MCF 10A (cell line): Measurements from ENCODE around the gene GRIFIN. TPM values are rescaled to one million over a fixed set of nuclear protein-coding genes. Genes with fewer than 3 reads are reported as not detected.

Experiments used
- BruUV-seq: library from RNA; stranded (reverse); fragments of 400-500 nt; replicated peaks from 2 replicates; lab custom pipeline; 2021; lab: Mats Ljungman, UMichigan
- CTCF ChIA-PET: fragments of 300-600 bp; sonication (Branson Sonifier 250); formaldehyde crosslinking; extraction: SDS; loops from one replicate; lab custom pipeline; 2021; ENCODE audit warnings: antibody characterized with exemption, inconsistent platforms; lab: Yijun Ruan, JAX
- POLR2A ChIA-PET: fragments of 300-600, 350-650 bp; sonication (Branson Sonifier 250); formaldehyde crosslinking; extraction: SDS; loops from one replicate; lab custom pipeline; 2020; ENCODE audit warnings: antibody characterized with exemption, inconsistent platforms; lab: Yijun Ruan, JAX
- DNase-seq: peaks from one replicate; pipeline ENCODE4 v3.0.0-alpha.2; 2018; ENCODE audit not compliant: unreplicated experiment
- H3K27ac Mint-ChIP-seq: one replicate; pipeline ENCODE4 v1.8.0; 2022; ENCODE audit warnings: mild to moderate bottlenecking, low read depth, mixed read lengths; ENCODE audit not compliant: unreplicated experiment
- H3K27me3 Mint-ChIP-seq: one replicate; pipeline ENCODE4 v1.8.0; 2022; ENCODE audit warnings: mixed read lengths; ENCODE audit not compliant: insufficient read depth, unreplicated experiment
- H3K36me3 Mint-ChIP-seq: one replicate; pipeline ENCODE4 v1.8.0; 2022; ENCODE audit warnings: mild to moderate bottlenecking, moderate library complexity, mixed read lengths; ENCODE audit not compliant: insufficient read depth, unreplicated experiment
- H3K4me1 Mint-ChIP-seq: one replicate; pipeline ENCODE4 v1.8.0; 2022; ENCODE audit warnings: mixed read lengths; ENCODE audit not compliant: insufficient read depth, unreplicated experiment
- H3K4me3 Mint-ChIP-seq: one replicate; pipeline ENCODE4 v1.8.0; 2022; ENCODE audit warnings: mild to moderate bottlenecking, moderate library complexity, mixed read lengths; ENCODE audit not compliant: unreplicated experiment
- H3K9me3 Mint-ChIP-seq: one replicate; pipeline ENCODE4 v1.8.0; 2022; ENCODE audit warnings: mixed read lengths; ENCODE audit not compliant: unreplicated experiment
- CTCF ChIP-seq: fragments of 200-600 bp; IDR thresholded peaks from one replicate; pipeline ENCODE4 v1.8.0; 2022; ENCODE audit warnings: antibody characterized with exemption, mild to moderate bottlenecking; ENCODE audit not compliant: unreplicated experiment
- intact Hi-C: fragments of 100-400 bp; cut with micrococcal nuclease; formaldehyde crosslinking; loops from 2 replicates; pipeline ENCODE4 v1.14.1; 2022
- total RNA-seq: library from RNA; stranded (reverse); gene quantifications from 2 replicates; pipeline ENCODE4 v1.2.3, GENCODE V29; 2022

GRIFIN gene
- total RNA-seq, 1 experiment from 2014 or later = not detected

DNA sequence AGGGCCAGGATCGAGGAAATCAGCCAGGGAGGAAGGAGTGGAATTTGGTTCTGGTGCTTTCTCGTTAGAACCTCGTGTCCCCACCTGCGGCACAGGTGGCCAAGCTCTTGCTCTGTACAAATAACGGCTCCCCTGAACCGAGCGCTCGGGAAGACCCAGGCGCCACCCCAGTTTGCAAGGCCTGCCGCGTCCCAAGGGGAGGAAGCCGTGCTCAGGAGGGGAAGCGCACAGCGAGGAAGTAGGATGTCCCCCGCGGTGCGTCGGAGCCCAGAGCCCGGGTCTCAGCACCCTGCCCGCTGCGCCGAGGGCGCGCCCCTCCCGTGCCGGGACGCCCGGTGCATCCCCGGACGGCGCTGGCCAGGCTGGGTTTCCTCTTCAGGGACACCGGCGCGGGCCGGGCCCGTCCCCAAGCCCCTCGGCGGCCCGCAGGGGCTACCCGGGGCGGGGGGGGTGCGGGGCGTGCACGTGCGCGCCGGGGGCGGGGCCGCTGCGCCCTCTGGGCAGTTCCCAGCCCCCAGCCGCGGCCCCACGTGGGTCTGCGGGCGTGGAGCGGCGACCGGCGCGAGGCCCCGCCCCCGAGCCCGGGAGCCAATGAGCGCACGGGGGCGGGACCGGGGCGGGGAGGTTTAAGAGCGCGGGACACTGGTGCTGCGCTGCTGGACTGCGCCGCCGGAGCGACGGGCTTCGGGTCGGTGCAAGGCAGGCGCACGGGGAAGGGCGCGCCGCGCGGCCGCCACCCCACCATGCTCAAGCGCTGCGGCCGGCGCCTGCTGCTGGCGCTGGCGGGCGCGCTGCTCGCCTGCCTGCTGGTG, 43.1 kb upstream of the GRIFIN start, which contains the start of gene LFNG:
Gene LFNG (plus strand): TSS at position 656 of the 812 bp plus-strand sequence. CDS start 88 bp downstream, at position 744.
- Mint-ChIP-seq H3K36me3 (no peaks in the 10 kb centered on the region), H3K4me3 (peak within 1 kb of the TSS; percentile 75), H3K27me3 (no peaks in the 10 kb centered on the region), H3K27ac (no peak within 1 kb of the TSS), H3K9me3 (no peaks in the 10 kb centered on the region), H3K4me1 (peaks cover 16% of the 10 kb centered on the region)
- intact Hi-C loops = no loop called here
- no peak for TF ChIP-seq CTCF
- CTCF ChIA-PET = interaction anchor here (0.6 kb wide), 1 partner anchor 66 kb away, joined by 3 read pairs; no protein-coding TSS in a partner anchor
- DNase-seq = peak; percentile 84
- BruUV-seq = no TSS peak
- POLR2A ChIA-PET = interaction anchor here (1.2 kb wide), 1 partner anchor 36 kb away, joined by 5 read pairs; the partner anchor contains the start of gene BRAT1

DNA sequence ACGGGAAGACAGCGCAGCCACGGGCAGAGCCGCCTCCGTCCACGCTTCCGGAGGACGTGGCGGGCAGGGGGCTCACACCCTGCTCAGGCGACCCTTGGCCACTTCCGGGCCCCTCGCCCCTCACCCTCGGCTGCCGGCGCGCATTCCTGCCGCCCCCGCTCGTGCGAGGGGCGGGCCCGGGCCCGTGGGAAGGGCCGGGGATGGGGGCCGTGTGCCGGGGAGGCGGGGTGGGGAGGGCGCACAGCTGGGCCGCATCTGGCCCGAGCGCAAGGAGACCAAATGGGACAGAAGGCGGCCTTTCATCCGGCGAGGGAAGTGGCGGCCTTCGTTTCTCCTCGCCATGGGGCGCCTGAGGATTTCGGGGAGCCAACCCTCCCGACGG, 42.5 kb upstream of the GRIFIN start:
- no TSS peak for BruUV-seq
- POLR2A ChIA-PET = no interaction called here
- Mint-ChIP-seq H3K9me3 (no peaks in the 10 kb centered on the region), H3K27me3 (no peaks in the 10 kb centered on the region), H3K36me3 (no peaks in the 10 kb centered on the region), H3K4me3 (peak overlapping the region; percentile 26), H3K4me1 (peaks cover 16% of the 10 kb centered on the region), H3K27ac (no peak overlapping the region)
- DNase-seq = no peak
- CTCF ChIA-PET = interaction anchor here (0.6 kb wide), 1 partner anchor 66 kb away, joined by 3 read pairs; no protein-coding TSS in a partner anchor
- no peak for TF ChIP-seq CTCF
- intact Hi-C loops = no loop called here

- BruUV-seq = no TSS peak
- no peak for DNase-seq
- peak overlapping the region; percentile 26 for H3K4me3 Mint-ChIP-seq
- ChIA-PET POLR2A (interaction anchor here (0.6 to 0.7 kb wide), 2 partner anchors 15 to 41 kb away, joined by 3 read pairs; partner anchors contain the start of gene IQCE), CTCF (no interaction called here)
- intact Hi-C loops = no loop called here
- H3K4me1 Mint-ChIP-seq = peaks cover 11% of the 10 kb centered on the region
- no peaks in the 10 kb centered on the region for H3K36me3 Mint-ChIP-seq
- H3K27me3 Mint-ChIP-seq = no peaks in the 10 kb centered on the region
- no peak overlapping the region for H3K27ac Mint-ChIP-seq
- no peaks in the 10 kb centered on the region for H3K9me3 Mint-ChIP-seq
- TF ChIP-seq CTCF = no peak
These were observed 41.7 kb upstream of the GRIFIN start for GRCh38 chr7:2517678-2518507.

DNA sequence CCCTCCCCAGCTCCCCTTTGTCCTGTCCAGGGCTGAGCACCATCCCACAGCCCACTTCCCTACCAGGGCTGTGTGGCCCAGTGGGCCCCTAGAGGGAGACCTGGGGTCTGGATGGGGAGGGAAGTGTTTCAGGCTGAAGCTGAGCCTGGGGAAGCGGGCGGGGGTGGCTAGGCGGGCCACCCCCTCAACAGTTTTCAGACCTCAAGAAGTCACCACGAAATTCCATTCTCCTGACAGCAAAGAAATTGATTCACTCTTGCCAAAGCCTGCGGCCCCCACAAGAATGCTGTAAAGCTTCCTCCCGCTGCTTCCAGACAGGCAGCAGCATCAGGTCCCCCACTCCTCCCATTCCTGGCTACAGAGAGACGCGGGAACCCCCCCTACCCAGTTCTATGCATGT, 40.8 kb upstream of the GRIFIN start:
- H3K27me3 Mint-ChIP-seq = no peaks in the 10 kb centered on the region
- H3K9me3 Mint-ChIP-seq = no peaks in the 10 kb centered on the region
- no TSS peak for BruUV-seq
- no peak for DNase-seq
- no peaks in the 10 kb centered on the region for H3K36me3 Mint-ChIP-seq
- H3K4me1 Mint-ChIP-seq = peaks cover 5% of the 10 kb centered on the region
- no peak overlapping the region for H3K4me3 Mint-ChIP-seq
- no peak overlapping the region for H3K27ac Mint-ChIP-seq
- ChIA-PET POLR2A (interaction anchor here (0.7 kb wide), 1 partner anchor 14 kb away, joined by 3 read pairs; no protein-coding TSS in a partner anchor), CTCF (no interaction called here)
- TF ChIP-seq CTCF = no peak
- intact Hi-C loops = no loop called here
